Panc1 (cell line): ENCODE data around the gene RPP14. TPM values are rescaled to one million over a fixed set of nuclear protein-coding genes. Genes with fewer than 3 reads are reported as not detected.

Source experiments
- ATAC-seq: fragments of 200-7000 bp; cut with Tn5 transposase; 2 replicates; pipeline ENCODE4 v1.9.1; 2020; ENCODE audit warnings: mild to moderate bottlenecking, moderate library complexity
- BruUV-seq: library from RNA; stranded (reverse); fragments of 400-500 nt; replicated peaks from 2 replicates; lab custom pipeline; 2021; lab: Mats Ljungman, UMichigan
- CTCF ChIA-PET: fragments of 300-600 bp; sonication (Branson Sonifier 250); formaldehyde crosslinking; loops from one replicate; lab custom pipeline; 2022; ENCODE audit warnings: antibody characterized with exemption; lab: Charles Lee
- POLR2A ChIA-PET: fragments of 300-600 bp; sonication (Branson Sonifier 250); formaldehyde crosslinking; loops from one replicate; lab custom pipeline; 2022; ENCODE audit warnings: antibody characterized with exemption; lab: Charles Lee
- DNase-seq: peaks from one replicate; pipeline ENCODE4 v3.0.0-alpha.2; 2010; ENCODE audit warnings: low read depth, low spot score
- H3K27ac ChIP-seq: 2 replicates; pipeline ENCODE4 v1.5.1; 2011; ENCODE audit warnings: mild to moderate bottlenecking, low read length, inconsistent platforms
- H3K27me3 ChIP-seq: fragments of 200-500 bp; sonication (Bioruptor generic); 2 replicates; pipeline ENCODE4 v1.6.0; 2014; ENCODE audit warnings: low read length, inconsistent platforms; ENCODE audit not compliant: control insufficient read depth, insufficient read depth
- H3K36me3 ChIP-seq: fragments of 200-500 bp; sonication (Bioruptor generic); 2 replicates; pipeline ENCODE4 v1.5.1; 2014; ENCODE audit warnings: inconsistent platforms, mild to moderate bottlenecking, low read length, moderate library complexity; ENCODE audit not compliant: control insufficient read depth, insufficient read depth
- H3K4me1 ChIP-seq: 2 replicates; pipeline ENCODE4 v1.5.1; 2011; ENCODE audit warnings: inconsistent platforms, mild to moderate bottlenecking, low read length, moderate library complexity; ENCODE audit not compliant: control insufficient read depth, insufficient read depth
- H3K4me3 ChIP-seq, 2 experiments: 2 replicates each; pipeline ENCODE4 v1.5.1; 2011 to 2012; ENCODE audit warnings: low read depth in 2 of 2, low read length in 2 of 2, mild to moderate bottlenecking in 2 of 2, inconsistent platforms in 1 of 2, moderate library complexity in 1 of 2
- H3K9me3 ChIP-seq: fragments of 200-500 bp; sonication (Bioruptor generic); 2 replicates; pipeline ENCODE4 v1.5.1; 2014; ENCODE audit warnings: low read depth, mild to moderate bottlenecking, inconsistent platforms, low read length, moderate library complexity; ENCODE audit not compliant: control insufficient read depth, insufficient read depth
- CTCF ChIP-seq: fragments of 450-650 bp; IDR thresholded peaks from 2 replicates; pipeline ENCODE4 v1.5.1; 2017; ENCODE audit warnings: mild to moderate bottlenecking
- POLR2AphosphoS5 ChIP-seq: IDR thresholded peaks from 2 replicates; pipeline ENCODE4 v1.6.1; 2012; ENCODE audit warnings: mild to moderate bottlenecking, low read depth, low read length, moderate library complexity
- REST ChIP-seq, 2 experiments: IDR thresholded peaks; 2 replicates each; pipeline ENCODE4 v1.6.1; 2011 to 2012; ENCODE audit warnings: low read depth in 2 of 2, control low read depth in 1 of 2, low read length in 1 of 2, mild to moderate bottlenecking in 1 of 2, moderate library complexity in 1 of 2; ENCODE audit not compliant: insufficient read depth in 1 of 2
- SIN3A ChIP-seq: IDR thresholded peaks from 2 replicates; pipeline ENCODE4 v1.6.1; 2012; ENCODE audit warnings: low read depth, mild to moderate bottlenecking, low read length, moderate library complexity, borderline replicate concordance; ENCODE audit not compliant: insufficient read depth
- TCF7L2 ChIP-seq: IDR thresholded peaks from 2 replicates; pipeline ENCODE4 v1.6.1; 2011; ENCODE audit warnings: mild to moderate bottlenecking, low read depth, low read length, inconsistent platforms
- in situ Hi-C: cut with HindIII; loops from 2 replicates; pipeline ENCODE4 v1.10.0; 2016; ENCODE audit warnings: low sequenced_read_pairs, low pct_unique_long_range_greater_than_20kb
- intact Hi-C: fragments of 100-400 bp; cut with micrococcal nuclease; formaldehyde crosslinking; loops from one replicate; pipeline ENCODE4 v1.10.0; 2022; ENCODE audit not compliant: unreplicated experiment
- total RNA-seq: library from RNA; stranded (reverse); gene quantifications from one replicate; pipeline ENCODE4 v1.2.1, GENCODE V29; 2021; ENCODE audit not compliant: unreplicated experiment

The RPP14 gene
- total RNA-seq, 1 experiment from 2014 or later: 16.4 TPM

- Histone ChIP-seq H3K4me1 (no peaks in the 10 kb centered on the region), H3K36me3 (no peaks in the 10 kb centered on the region), H3K9me3 (no peaks in the 10 kb centered on the region), H3K27ac (no peak overlapping the region), H3K27me3 (no peaks in the 10 kb centered on the region), H3K4me3 (no peak overlapping the region)
- no peak for DNase-seq
- TF ChIP-seq TCF7L2 (no peak), SIN3A (no peak), CTCF (no peak), POLR2AphosphoS5 (no peak), REST (IDR thresholded peaks at IDR 0.05; ENCODE audit: insufficient read depth in 1 of 2, low read depth in 2 of 2, low read length in 1 of 2) (no peak)
- no peak for ATAC-seq
- BruUV-seq: no TSS peak
- CTCF ChIA-PET: no interaction called here
- in situ Hi-C loops (no loop called here), intact Hi-C loops (no loop called here)
- POLR2A ChIA-PET: no interaction called here
Observed at GRCh38 chr3:58293516-58293915, 12.5 kb upstream of the RPP14 start.

GRCh38 chr3:58296269-58296668 is 9.8 kb upstream of the RPP14 start:
- H3K27me3 ChIP-seq: no peaks in the 10 kb centered on the region
- no peak overlapping the region for H3K4me3 ChIP-seq
- ChIA-PET CTCF (no interaction called here), POLR2A (no interaction called here)
- DNase-seq: no peak
- no peaks in the 10 kb centered on the region for H3K36me3 ChIP-seq
- in situ Hi-C loops: no loop called here
- H3K9me3 ChIP-seq: no peaks in the 10 kb centered on the region
- no peak overlapping the region for H3K27ac ChIP-seq
- intact Hi-C loops: no loop called here
- BruUV-seq: no TSS peak
- H3K4me1 ChIP-seq: no peaks in the 10 kb centered on the region
- ATAC-seq: no peak
- TF ChIP-seq TCF7L2 (no peak), REST (IDR thresholded peaks at IDR 0.05; ENCODE audit: insufficient read depth in 1 of 2, low read depth in 2 of 2, low read length in 1 of 2) (no peak), CTCF (no peak), POLR2AphosphoS5 (no peak), SIN3A (no peak)
